Stimulated activated CD4-positive, alpha-beta T cell treated with anti-CD3 and anti-CD28 coated beads, Interleukin-2, amount 100 ng/mL, for 24 hours (primary cell): ENCODE results near the gene TTLL5.
A peak's percentile ranks its signal among the peaks of the same experiment; 100 is the strongest.

ENCODE experiments used
- DNase-seq, 2 donors: peaks; one replicate each; pipeline ENCODE4 v3.0.0-alpha.2; 2020

The TTLL5 gene

GRCh38 chr14:75876530-75876929, 215.5 kb downstream of the TTLL5 start:
- no peak for DNase-seq

GRCh38 chr14:75877292-75877691, 216.2 kb downstream of the TTLL5 start:
- DNase-seq, result no peak

GRCh38 chr14:75877884-75878283, 216.8 kb downstream of the TTLL5 start:
- DNase-seq, result no peak

- DNase-seq, result no peak
Observed at GRCh38 chr14:75879031-75879430, 218.0 kb downstream of the TTLL5 start.

- no peak for DNase-seq
Observed at GRCh38 chr14:75880512-75880911, 219.5 kb downstream of the TTLL5 start.

GRCh38 chr14:75881994-75882393, 220.9 kb downstream of the TTLL5 start:
- DNase-seq, result no peak

- DNase-seq, result no peak
Observed at GRCh38 chr14:75884198-75884611, 223.2 kb downstream of the TTLL5 start.

- DNase-seq, result no peak
Observed at GRCh38 chr14:75885829-75886228, 224.8 kb downstream of the TTLL5 start.

GRCh38 chr14:75886636-75887348, 225.7 kb downstream of the TTLL5 start:
- DNase-seq, result no peak

- DNase-seq, result no peak
Observed at GRCh38 chr14:75888945-75889344, 227.9 kb downstream of the TTLL5 start.

GRCh38 chr14:75896341-75896740, 235.3 kb downstream of the TTLL5 start:
- DNase-seq, result no peak

GRCh38 chr14:75904311-75904710, 243.3 kb downstream of the TTLL5 start:
- DNase-seq, result no peak

GRCh38 chr14:75905147-75905904, 244.3 kb downstream of the TTLL5 start:
- no peak for DNase-seq

- no peak for DNase-seq
Observed at GRCh38 chr14:75906228-75906627, 245.2 kb downstream of the TTLL5 start.

- DNase-seq, result peak; percentile 73 to 79
Observed at GRCh38 chr14:75906680-75907280, 245.7 kb downstream of the TTLL5 start.

- DNase-seq, result no peak
Observed at GRCh38 chr14:75907756-75908359, 246.8 kb downstream of the TTLL5 start.

GRCh38 chr14:75909630-75910029, 248.6 kb downstream of the TTLL5 start:
- DNase-seq, result no peak

- DNase-seq, result no peak
Observed at GRCh38 chr14:75910048-75910447, 249.0 kb downstream of the TTLL5 start.

- no peak for DNase-seq
Observed at GRCh38 chr14:75911883-75912282, 250.8 kb downstream of the TTLL5 start.

GRCh38 chr14:75913183-75913582, 252.1 kb downstream of the TTLL5 start:
- DNase-seq, result no peak

- no peak for DNase-seq
Observed at GRCh38 chr14:75915045-75915444, 254.0 kb downstream of the TTLL5 start.

GRCh38 chr14:75917322-75917945, 256.4 kb downstream of the TTLL5 start:
- no peak for DNase-seq

GRCh38 chr14:75917946-75918335, 256.9 kb downstream of the TTLL5 start:
- DNase-seq, result no peak
